Karpas-422 (cell line): ENCODE results near the gene ITPR1. TPM values are rescaled to one million over a fixed set of nuclear protein-coding genes. Genes with fewer than 3 reads are reported as not detected.

Experiments
- DNase-seq: peaks from one replicate; pipeline ENCODE4 v3.0.0-alpha.2; 2015
- H2AFZ ChIP-seq: fragments of 200-600 bp; sonication (generic); 2 replicates; pipeline ENCODE4 v1.6.1; 2014; ENCODE audit warnings: antibody characterized with exemption, low read length, mixed read lengths
- H3K27ac ChIP-seq: fragments of 200-600 bp; sonication (generic); 2 replicates; pipeline ENCODE4 v1.5.1; 2014; ENCODE audit warnings: mild to moderate bottlenecking, low read length, moderate library complexity
- H3K27me3 ChIP-seq: fragments of 200-600 bp; sonication (generic); 2 replicates; pipeline ENCODE4 v1.6.1; 2014; ENCODE audit warnings: low read length, mixed read lengths
- H3K36me3 ChIP-seq: fragments of 200-600 bp; sonication (generic); 2 replicates; pipeline ENCODE4 v1.6.1; 2014; ENCODE audit warnings: low read length, mixed read lengths; ENCODE audit not compliant: insufficient read depth
- H3K4me1 ChIP-seq: fragments of 200-600 bp; sonication (generic); 2 replicates; pipeline ENCODE4 v1.6.1; 2014; ENCODE audit warnings: mild to moderate bottlenecking, low read length, mixed read lengths
- H3K4me2 ChIP-seq: fragments of 200-600 bp; sonication (generic); 2 replicates; pipeline ENCODE4 v1.6.1; 2014; ENCODE audit warnings: low read length, low read depth, mild to moderate bottlenecking; ENCODE audit not compliant: poor library complexity, severe bottlenecking
- H3K4me3 ChIP-seq: fragments of 200-600 bp; sonication (generic); 2 replicates; pipeline ENCODE4 v1.5.1; 2014; ENCODE audit warnings: mild to moderate bottlenecking, antibody characterized with exemption, low read length, mixed read lengths
- H3K79me2 ChIP-seq: fragments of 200-600 bp; sonication (generic); 2 replicates; pipeline ENCODE4 v1.6.1; 2014; ENCODE audit warnings: mild to moderate bottlenecking, low read length, mixed read lengths
- H3K9ac ChIP-seq: fragments of 200-600 bp; sonication (generic); 2 replicates; pipeline ENCODE4 v1.6.0; 2014; ENCODE audit warnings: low read length
- H3K9me2 ChIP-seq: fragments of 200-600 bp; sonication (generic), shearing (Covaris generic); replicated peaks from 2 replicates; pipeline ENCODE4 v1.6.0; 2014; ENCODE audit warnings: mild to moderate bottlenecking, low read length, moderate library complexity; ENCODE audit not compliant: insufficient read depth
- H3K9me3 ChIP-seq: fragments of 300-700, 200-600 bp; sonication (generic); 2 replicates; pipeline ENCODE4 v1.6.1; 2014; ENCODE audit warnings: low read length, mixed read lengths
- H4K20me1 ChIP-seq: fragments of 200-600 bp; sonication (generic); 2 replicates; pipeline ENCODE4 v1.6.1; 2014; ENCODE audit warnings: mild to moderate bottlenecking, antibody characterized with exemption, low read length, low read depth; ENCODE audit not compliant: insufficient read depth
- total RNA-seq: library from RNA; depleted of rRNA; stranded (reverse); fragments of >200 nt; shearing (Covaris generic); gene quantifications from 2 replicates; pipeline ENCODE4 v1.2.3, GENCODE V29; 2014; ENCODE audit warnings: low replicate concordance

The ITPR1 gene
- total RNA-seq, 1 experiment from 2014 or later, result 18.2 TPM

GRCh38 chr3:4509043-4509442, 15.9 kb downstream of the ITPR1 start:
- H4K20me1 ChIP-seq, result no peaks in the 10 kb centered on the region
- DNase-seq, result no peak
- no peaks in the 10 kb centered on the region for H3K9me3 ChIP-seq
- no peaks in the 10 kb centered on the region for H3K79me2 ChIP-seq
- H2AFZ ChIP-seq, result no peak overlapping the region
- H3K4me3 ChIP-seq, result no peak overlapping the region
- H3K9ac ChIP-seq, result no peak overlapping the region
- no peaks in the 10 kb centered on the region for H3K36me3 ChIP-seq
- H3K27me3 ChIP-seq, result no peaks in the 10 kb centered on the region
- no peaks in the 10 kb centered on the region for H3K4me1 ChIP-seq
- no peak overlapping the region for H3K27ac ChIP-seq
- no peak overlapping the region for H3K4me2 ChIP-seq
- no peaks in the 10 kb centered on the region for H3K9me2 ChIP-seq

- H3K9ac ChIP-seq, result no peak overlapping the region
- no peaks in the 10 kb centered on the region for H3K9me2 ChIP-seq
- no peaks in the 10 kb centered on the region for H3K9me3 ChIP-seq
- no peak overlapping the region for H3K27ac ChIP-seq
- H3K79me2 ChIP-seq, result no peaks in the 10 kb centered on the region
- no peaks in the 10 kb centered on the region for H3K4me1 ChIP-seq
- H2AFZ ChIP-seq, result no peak overlapping the region
- no peak for DNase-seq
- 0 out of 2 replicates have a peak, but pooled peaks cover 7% of the 10 kb centered on the region for H4K20me1 ChIP-seq
- no peaks in the 10 kb centered on the region for H3K36me3 ChIP-seq
- H3K4me2 ChIP-seq, result no peak overlapping the region
- H3K27me3 ChIP-seq, result no peaks in the 10 kb centered on the region
- no peak overlapping the region for H3K4me3 ChIP-seq
Observed at GRCh38 chr3:4509983-4510755, 17.0 kb downstream of the ITPR1 start.

GRCh38 chr3:4511491-4512262, 18.5 kb downstream of the ITPR1 start:
- no peaks in the 10 kb centered on the region for H3K36me3 ChIP-seq
- no peaks in the 10 kb centered on the region for H3K27me3 ChIP-seq

GRCh38 chr3:4512895-4513616, 19.9 kb downstream of the ITPR1 start:
- Histone ChIP-seq H4K20me1 (0 out of 2 replicates have a peak, but pooled peaks cover 7% of the 10 kb centered on the region), H3K9ac (no peak overlapping the region)

More at GRCh38 chr3:4511491-4512262, 18.5 kb downstream of the ITPR1 start:
- Histone ChIP-seq H3K9me2 (no peaks in the 10 kb centered on the region), H2AFZ (no peak overlapping the region), H3K9ac (no peak overlapping the region), H4K20me1 (0 out of 2 replicates have a peak, but pooled peaks cover 7% of the 10 kb centered on the region), H3K4me1 (no peaks in the 10 kb centered on the region), H3K79me2 (no peaks in the 10 kb centered on the region), H3K27ac (no peak overlapping the region), H3K4me2 (no peak overlapping the region), H3K9me3 (no peaks in the 10 kb centered on the region), H3K4me3 (no peak overlapping the region)
- DNase-seq, result no peak

GRCh38 chr3:4514321-4514720, 21.2 kb downstream of the ITPR1 start:
- H2AFZ ChIP-seq, result no peak overlapping the region
- H3K36me3 ChIP-seq, result no peaks in the 10 kb centered on the region
- no peak overlapping the region for H3K4me2 ChIP-seq
- H3K9me2 ChIP-seq, result no peaks in the 10 kb centered on the region
- H3K27me3 ChIP-seq, result no peaks in the 10 kb centered on the region
- no peak overlapping the region for H3K27ac ChIP-seq
- H3K79me2 ChIP-seq, result no peaks in the 10 kb centered on the region
- no peak for DNase-seq
- H4K20me1 ChIP-seq, result 0 out of 2 replicates have a peak, but pooled peaks cover 7% of the 10 kb centered on the region
- no peak overlapping the region for H3K4me3 ChIP-seq
- no peaks in the 10 kb centered on the region for H3K9me3 ChIP-seq
- H3K9ac ChIP-seq, result no peak overlapping the region
- H3K4me1 ChIP-seq, result no peaks in the 10 kb centered on the region

More at GRCh38 chr3:4512895-4513616, 19.9 kb downstream of the ITPR1 start:
- no peak for DNase-seq
- Histone ChIP-seq H3K9me3 (no peaks in the 10 kb centered on the region), H3K27me3 (no peaks in the 10 kb centered on the region), H3K79me2 (no peaks in the 10 kb centered on the region), H3K27ac (no peak overlapping the region), H3K9me2 (no peaks in the 10 kb centered on the region), H3K4me1 (no peaks in the 10 kb centered on the region), H3K4me3 (no peak overlapping the region), H3K36me3 (no peaks in the 10 kb centered on the region), H3K4me2 (no peak overlapping the region), H2AFZ (no peak overlapping the region)

GRCh38 chr3:4514916-4515315, 21.8 kb downstream of the ITPR1 start:
- Histone ChIP-seq H4K20me1 (0 out of 2 replicates have a peak, but pooled peaks cover 7% of the 10 kb centered on the region), H3K9me3 (no peaks in the 10 kb centered on the region), H3K9me2 (no peaks in the 10 kb centered on the region), H3K79me2 (no peaks in the 10 kb centered on the region), H3K27ac (no peak overlapping the region), H3K27me3 (no peaks in the 10 kb centered on the region), H3K4me1 (no peaks in the 10 kb centered on the region), H2AFZ (no peak overlapping the region), H3K9ac (no peak overlapping the region), H3K36me3 (no peaks in the 10 kb centered on the region), H3K4me3 (no peak overlapping the region), H3K4me2 (no peak overlapping the region)
- DNase-seq, result no peak

- Histone ChIP-seq H3K36me3 (no peaks in the 10 kb centered on the region), H2AFZ (no peak overlapping the region)
Observed at GRCh38 chr3:4515916-4516579, 22.9 kb downstream of the ITPR1 start.

More at GRCh38 chr3:4515916-4516579, 22.9 kb downstream of the ITPR1 start:
- no peak overlapping the region for H3K27ac ChIP-seq
- no peaks in the 10 kb centered on the region for H3K27me3 ChIP-seq
- no peak for DNase-seq
- H4K20me1 ChIP-seq, result 0 out of 2 replicates have a peak, but pooled peaks cover 7% of the 10 kb centered on the region
- no peaks in the 10 kb centered on the region for H3K9me3 ChIP-seq
- H3K9me2 ChIP-seq, result no peaks in the 10 kb centered on the region
- no peaks in the 10 kb centered on the region for H3K4me1 ChIP-seq
- H3K9ac ChIP-seq, result no peak overlapping the region
- no peaks in the 10 kb centered on the region for H3K79me2 ChIP-seq
- H3K4me3 ChIP-seq, result no peak overlapping the region
- H3K4me2 ChIP-seq, result no peak overlapping the region
